CD4-positive, alpha-beta T cell treated with Interleukin-2 at 100 ng/mL for 4 hours (primary cell): Measurements from ENCODE around the gene CTAG1A.
"Not testable (repeated sequence)": the region's sequence is repeated elsewhere in the genome, so short reads cannot be mapped to it uniquely, and the experiment has no call there.

ENCODE experiments used
- DNase-seq: peaks from one replicate; pipeline ENCODE4 v3.0.0-alpha.2; 2020; ENCODE audit warnings: low spot score

Gene CTAG1A

GRCh38 chrX:154613586-154613985 is 28.7 kb downstream of the CTAG1A start:
- not testable (repeated sequence) for DNase-seq

GRCh38 chrX:154619182-154619581 is 34.2 kb downstream of the CTAG1A start, which contains the start of gene CTAG1B:
CTAG1B (minus strand) TSS chrX:154619282; CDS start chrX:154619218, 64 bp downstream.
- DNase-seq, result not testable (repeated sequence)

- not testable (repeated sequence) for DNase-seq
Measured at GRCh38 chrX:154620767-154621414, 36.0 kb downstream of the CTAG1A start.

- DNase-seq, result not testable (repeated sequence)
Measured at GRCh38 chrX:154628960-154629359, 44.0 kb downstream of the CTAG1A start.

- DNase-seq, result not testable (repeated sequence)
Measured at GRCh38 chrX:154630949-154631348, 46.0 kb downstream of the CTAG1A start.

- DNase-seq, result not testable (repeated sequence)
Measured at GRCh38 chrX:154633661-154634060, 48.7 kb downstream of the CTAG1A start.
